Osteocyte (in vitro differentiated cells): ENCODE results near the gene LRRC70. TPM values are rescaled to one million over a fixed set of nuclear protein-coding genes. Genes with fewer than 3 reads are reported as not detected.

Source experiments
- DNase-seq: peaks from one replicate; pipeline ENCODE4 v3.0.0; 2021; ENCODE audit warnings: mixed read lengths; ENCODE audit not compliant: unreplicated experiment; ENCODE audit errors: extremely low spot score
- H3K27ac Mint-ChIP-seq: one replicate; pipeline ENCODE4 v1.8.0; 2021; ENCODE audit warnings: mild to moderate bottlenecking, mixed read lengths; ENCODE audit not compliant: unreplicated experiment
- H3K27me3 Mint-ChIP-seq: one replicate; pipeline ENCODE4 v1.8.0; 2021; ENCODE audit warnings: mixed read lengths; ENCODE audit not compliant: unreplicated experiment
- H3K36me3 Mint-ChIP-seq: one replicate; pipeline ENCODE4 v1.8.0; 2021; ENCODE audit warnings: mixed read lengths; ENCODE audit not compliant: unreplicated experiment
- H3K4me1 Mint-ChIP-seq: one replicate; pipeline ENCODE4 v1.8.0; 2021; ENCODE audit warnings: mixed read lengths; ENCODE audit not compliant: unreplicated experiment
- H3K4me3 Mint-ChIP-seq: one replicate; pipeline ENCODE4 v1.8.0; 2021; ENCODE audit warnings: mild to moderate bottlenecking, moderate library complexity, mixed read lengths; ENCODE audit not compliant: unreplicated experiment
- H3K9me3 Mint-ChIP-seq: one replicate; pipeline ENCODE4 v1.8.0; 2021; ENCODE audit warnings: mixed read lengths; ENCODE audit not compliant: unreplicated experiment
- CTCF ChIP-seq: fragments of 200-600 bp; sonication (generic); IDR thresholded peaks from 2 replicates; pipeline ENCODE4 v1.5.0; 2021; ENCODE audit warnings: antibody characterized with exemption, mild to moderate bottlenecking, moderate library complexity
- total RNA-seq: library from RNA; stranded (reverse); gene quantifications from 2 replicates; pipeline ENCODE4 v1.2.1, GENCODE V29; 2021

The LRRC70 gene
- total RNA-seq, 1 donor from 2014 or later: 0.73 TPM

DNA sequence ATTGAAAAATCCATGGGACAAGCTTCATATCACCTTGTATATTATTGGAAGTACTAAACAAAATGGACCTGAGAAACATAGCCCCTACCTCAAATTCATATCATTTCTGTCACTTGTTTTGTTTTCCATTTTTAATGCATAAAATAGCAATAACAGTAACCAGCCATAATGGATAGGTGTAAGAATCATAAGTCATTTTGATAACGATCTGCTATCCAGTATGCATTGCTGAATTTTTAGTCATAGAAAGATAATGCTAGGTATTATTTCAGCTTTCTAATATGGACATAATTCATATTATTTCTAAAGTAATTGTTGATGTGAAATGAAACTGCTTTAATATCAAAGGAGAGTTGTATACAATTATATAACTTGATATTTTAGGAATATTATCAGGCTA lies 1.1 kb upstream of the LRRC70 start:
- Mint-ChIP-seq H3K9me3 (no peaks in the 10 kb centered on the region), H3K4me3 (no peak overlapping the region), H3K36me3 (peaks cover 4% of the 10 kb centered on the region), H3K27me3 (no peaks in the 10 kb centered on the region), H3K27ac (no peak overlapping the region), H3K4me1 (peaks cover 2% of the 10 kb centered on the region)
- no peak for DNase-seq
- TF ChIP-seq CTCF: no peak

GRCh38 chr5:62579761-62580160 lies 1.1 kb downstream of the LRRC70 start:
- H3K4me3 Mint-ChIP-seq: no peak overlapping the region
- H3K27me3 Mint-ChIP-seq: no peaks in the 10 kb centered on the region
- H3K27ac Mint-ChIP-seq: no peak overlapping the region
- H3K4me1 Mint-ChIP-seq: peaks cover 2% of the 10 kb centered on the region
- TF ChIP-seq CTCF: no peak
- no peak for DNase-seq
- H3K36me3 Mint-ChIP-seq: peaks cover 4% of the 10 kb centered on the region
- no peaks in the 10 kb centered on the region for H3K9me3 Mint-ChIP-seq

GRCh38 chr5:62581836-62582597 lies 3.4 kb downstream of the LRRC70 start:
- no peaks in the 10 kb centered on the region for H3K27me3 Mint-ChIP-seq
- no peak for DNase-seq
- H3K36me3 Mint-ChIP-seq: peaks cover 4% of the 10 kb centered on the region
- no peak overlapping the region for H3K4me3 Mint-ChIP-seq
- peaks cover 2% of the 10 kb centered on the region for H3K4me1 Mint-ChIP-seq
- no peak overlapping the region for H3K27ac Mint-ChIP-seq
- TF ChIP-seq CTCF: no peak
- no peaks in the 10 kb centered on the region for H3K9me3 Mint-ChIP-seq

DNA sequence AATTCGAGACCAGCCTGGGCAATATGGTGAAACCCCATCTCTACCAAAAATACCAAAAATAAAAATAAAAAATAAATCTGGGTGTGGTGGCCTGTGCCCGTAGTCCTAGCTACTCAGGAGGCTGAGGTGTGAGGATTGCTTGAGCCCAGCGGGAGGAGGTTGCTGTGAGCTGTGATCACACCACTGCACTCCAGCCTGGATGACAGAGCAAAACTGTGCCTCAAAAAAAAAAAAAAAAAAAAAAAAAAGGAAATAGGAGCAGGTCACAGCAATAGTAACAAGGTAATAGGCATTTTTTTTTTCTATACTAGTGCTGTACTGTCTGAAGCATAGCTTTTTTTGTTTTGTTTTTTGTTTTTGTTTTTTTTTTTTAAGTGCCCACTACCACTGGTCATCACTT lies 5.8 kb downstream of the LRRC70 start:
- TF ChIP-seq CTCF: no peak
- no peaks in the 10 kb centered on the region for H3K27me3 Mint-ChIP-seq
- H3K27ac Mint-ChIP-seq: no peak overlapping the region
- H3K4me1 Mint-ChIP-seq: no peaks in the 10 kb centered on the region
- DNase-seq: no peak
- H3K36me3 Mint-ChIP-seq: peaks cover 7% of the 10 kb centered on the region
- no peaks in the 10 kb centered on the region for H3K9me3 Mint-ChIP-seq
- H3K4me3 Mint-ChIP-seq: no peak overlapping the region

GRCh38 chr5:62585306-62585705 lies 6.7 kb downstream of the LRRC70 start:
- TF ChIP-seq CTCF: no peak
- Mint-ChIP-seq H3K27me3 (no peaks in the 10 kb centered on the region), H3K9me3 (no peaks in the 10 kb centered on the region), H3K36me3 (peaks cover 7% of the 10 kb centered on the region), H3K4me3 (no peak overlapping the region), H3K4me1 (no peaks in the 10 kb centered on the region), H3K27ac (no peak overlapping the region)
- DNase-seq: no peak
